Measurements from ENCODE around the gene ERAS.
A peak's percentile ranks its signal among the peaks of the same experiment; 100 is the strongest.
"Not testable (repeated sequence)": the region's sequence is repeated elsewhere in the genome, so short reads cannot be mapped to it uniquely, and the experiment has no call there.

Gene ERAS

GRCh38 chrX:48833542-48834138 lies 7.3 kb downstream of the ERAS start:
- DNase-seq = no peak

- no peak for DNase-seq
Measured at GRCh38 chrX:48834383-48834709, 8.0 kb downstream of the ERAS start.

- DNase-seq = peak in 1 of 2 experiments; percentile 19
Measured at GRCh38 chrX:48835524-48836329, 9.4 kb downstream of the ERAS start, which contains the start of gene PCSK1N. TSS of gene PCSK1N (minus strand) at chrX:48835610. CDS start at chrX:48835532, 78 bp downstream.

- DNase-seq = no peak
Measured at GRCh38 chrX:48839686-48840085, 13.4 kb downstream of the ERAS start.

- no peak for DNase-seq
Measured at GRCh38 chrX:48848847-48849246, 22.5 kb downstream of the ERAS start.

- DNase-seq = no peak
Measured at GRCh38 chrX:48852857-48853256, 26.5 kb downstream of the ERAS start.

- not testable (repeated sequence) for DNase-seq
Measured at GRCh38 chrX:48853494-48853893, 27.2 kb downstream of the ERAS start.

- DNase-seq = not testable (repeated sequence)
Measured at GRCh38 chrX:48854121-48854804, 27.9 kb downstream of the ERAS start.

GRCh38 chrX:48854898-48855297 lies 28.6 kb downstream of the ERAS start:
- DNase-seq = no peak

- no peak for DNase-seq
Measured at GRCh38 chrX:48864210-48864609, 37.9 kb downstream of the ERAS start.

GRCh38 chrX:48872017-48872416 lies 45.7 kb downstream of the ERAS start:
- DNase-seq = not testable (repeated sequence)

GRCh38 chrX:48876944-48877343 lies 50.6 kb downstream of the ERAS start:
- DNase-seq = not testable (repeated sequence)

Data from stimulated activated CD4-positive, alpha-beta T cell treated with anti-CD3 and anti-CD28 coated beads, Interleukin-4, amount 100 ng/mL, for 4 hours (primary cell).